Uterus (tissue), 4 donors: ENCODE data around the gene TMEM185B. TPM values are rescaled to one million over a fixed set of nuclear protein-coding genes. Genes with fewer than 3 reads are reported as not detected.

Experiments used
- DNase-seq, 2 donors: peaks; one replicate each; pipeline ENCODE4 v3.0.0-alpha.2; 2019 to 2020
- H3K27ac ChIP-seq, 2 donors: fragments of 200-600 bp; sonication (generic); 1 replicate in 1 of 2; 2 replicates in 1 of 2; pipeline ENCODE4 v1.5.1; 2016 to 2018
- H3K27me3 ChIP-seq, 2 donors: fragments of 200-600 bp; sonication (generic); one replicate each; pipeline ENCODE4 v1.5.1; 2018 to 2019; ENCODE audit warnings: control low read depth in 1 of 2
- H3K36me3 ChIP-seq, 2 donors: fragments of 200-600 bp; sonication (generic); one replicate each; pipeline ENCODE4 v1.5.1; 2019; ENCODE audit warnings: control low read depth in 1 of 2
- H3K4me1 ChIP-seq, 2 donors: fragments of 200-600 bp; sonication (generic); one replicate each; pipeline ENCODE4 v1.5.1; 2018 to 2019; ENCODE audit warnings: control low read depth in 1 of 2
- H3K4me3 ChIP-seq, 2 donors: fragments of 200-600 bp; sonication (generic); 1 replicate in 1 of 2; 2 replicates in 1 of 2; pipeline ENCODE4 v1.5.1; 2018 to 2019; ENCODE audit warnings: mild to moderate bottlenecking in 1 of 2
- H3K9me3 ChIP-seq, 2 donors: fragments of 200-600 bp; sonication (generic); one replicate each; pipeline ENCODE4 v1.5.1; 2019; ENCODE audit warnings: control low read depth in 1 of 2
- POLR2A ChIP-seq, 2 donors: fragments of 450-650 bp; IDR thresholded peaks; one replicate each; pipeline ENCODE4 v1.6.1; 2016; ENCODE audit warnings: antibody characterized with exemption in 2 of 2, mild to moderate bottlenecking in 1 of 2, moderate library complexity in 1 of 2
- intact Hi-C: fragments of 100-400 bp; cut with DNase I; formaldehyde crosslinking; loops from one replicate; pipeline ENCODE4 v1.15.1; 2023; ENCODE audit warnings: low total_unique reads
- total RNA-seq, 4 donors: library from RNA; depleted of rRNA in 3 of 4; stranded (reverse); fragments of >200 nt in 3 of 4; gene quantifications; one replicate each; pipeline versions ENCODE4 v1.1.0 to v1.2.4, GENCODE V29; 2014 to 2023
- TF ChIP-seq, protein P1 (sequence below), 4 experiments: fragments of 200-600 bp in 2 of 4; fragments of 450-650 bp in 2 of 4; sonication (generic) in 2 of 4; IDR thresholded peaks; one replicate each; pipeline ENCODE4 v1.5.1; 2016 to 2019; ENCODE audit warnings: antibody characterized with exemption in 4 of 4, mild to moderate bottlenecking in 2 of 4, moderate library complexity in 1 of 4
- donor health status: DM: yes; HTN: yes; CAD: no.

Gene TMEM185B
- total RNA-seq, 4 donors from 2014 or later: 11.5 to 34.6 (median 22.0) TPM

DNA sequence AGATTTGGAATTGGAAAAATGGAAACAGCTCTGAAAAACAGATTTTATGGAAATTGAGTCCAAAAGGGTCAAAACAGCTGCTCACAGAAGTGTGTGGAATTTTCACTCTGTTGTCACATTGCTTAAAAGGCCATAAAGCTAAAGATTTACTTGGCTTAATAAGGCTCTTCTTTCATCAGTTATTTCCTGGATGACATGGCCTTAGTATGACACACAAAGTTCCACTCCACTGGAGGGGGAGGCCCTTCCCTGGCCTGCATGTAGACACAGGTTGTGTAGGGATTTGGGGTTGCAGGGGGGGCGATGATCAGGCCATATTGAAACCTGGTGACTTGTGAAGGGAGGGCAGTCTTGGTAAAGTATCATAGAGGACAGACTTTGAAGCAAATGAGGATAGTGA is 34.0 kb downstream of the TMEM185B start:
- Histone ChIP-seq H3K4me3 (no peak overlapping the region), H3K9me3 (no peaks in the 10 kb centered on the region), H3K36me3 (no peaks in the 10 kb centered on the region), H3K4me1 (no peaks in the 10 kb centered on the region), H3K27me3 (no peaks in the 10 kb centered on the region), H3K27ac (no peak overlapping the region)
- intact Hi-C loops: no loop called here
- no peak for DNase-seq
- TF ChIP-seq, protein P1, sequence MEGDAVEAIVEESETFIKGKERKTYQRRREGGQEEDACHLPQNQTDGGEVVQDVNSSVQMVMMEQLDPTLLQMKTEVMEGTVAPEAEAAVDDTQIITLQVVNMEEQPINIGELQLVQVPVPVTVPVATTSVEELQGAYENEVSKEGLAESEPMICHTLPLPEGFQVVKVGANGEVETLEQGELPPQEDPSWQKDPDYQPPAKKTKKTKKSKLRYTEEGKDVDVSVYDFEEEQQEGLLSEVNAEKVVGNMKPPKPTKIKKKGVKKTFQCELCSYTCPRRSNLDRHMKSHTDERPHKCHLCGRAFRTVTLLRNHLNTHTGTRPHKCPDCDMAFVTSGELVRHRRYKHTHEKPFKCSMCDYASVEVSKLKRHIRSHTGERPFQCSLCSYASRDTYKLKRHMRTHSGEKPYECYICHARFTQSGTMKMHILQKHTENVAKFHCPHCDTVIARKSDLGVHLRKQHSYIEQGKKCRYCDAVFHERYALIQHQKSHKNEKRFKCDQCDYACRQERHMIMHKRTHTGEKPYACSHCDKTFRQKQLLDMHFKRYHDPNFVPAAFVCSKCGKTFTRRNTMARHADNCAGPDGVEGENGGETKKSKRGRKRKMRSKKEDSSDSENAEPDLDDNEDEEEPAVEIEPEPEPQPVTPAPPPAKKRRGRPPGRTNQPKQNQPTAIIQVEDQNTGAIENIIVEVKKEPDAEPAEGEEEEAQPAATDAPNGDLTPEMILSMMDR (IDR thresholded peaks at IDR 0.05): no peak
- no peak for TF ChIP-seq POLR2A (IDR thresholded peaks at IDR 0.05)

DNA sequence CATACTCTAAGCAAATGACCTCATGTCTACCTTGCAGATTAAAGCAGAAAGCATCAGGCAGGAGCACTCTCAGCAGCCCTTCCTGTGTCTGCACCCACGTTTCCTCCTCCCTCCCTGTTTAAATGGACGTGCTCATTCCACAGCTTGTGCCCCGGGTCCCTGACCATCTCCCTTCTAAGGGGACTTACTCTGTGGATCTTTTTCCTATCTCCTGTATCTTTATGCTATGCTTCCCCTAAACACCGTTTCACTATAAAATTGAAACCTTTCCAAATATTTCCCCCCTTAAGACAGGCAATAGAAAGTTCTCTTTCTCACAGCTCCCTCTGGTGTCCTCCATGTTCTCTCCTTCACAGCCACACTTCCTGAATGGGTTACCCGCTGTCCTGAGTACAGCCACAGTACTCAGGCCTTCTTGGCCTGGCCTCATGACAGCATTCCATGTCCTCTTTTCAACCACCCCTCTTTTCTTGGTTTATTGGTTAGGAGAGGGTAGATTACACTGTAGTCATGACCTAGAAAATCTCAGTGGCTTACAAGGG is 41.1 kb downstream of the TMEM185B start:
- Histone ChIP-seq H3K36me3 (no peaks in the 10 kb centered on the region), H3K27me3 (no peaks in the 10 kb centered on the region), H3K9me3 (no peaks in the 10 kb centered on the region), H3K4me3 (no peak overlapping the region), H3K27ac (no peak overlapping the region), H3K4me1 (no peaks in the 10 kb centered on the region)
- TF ChIP-seq POLR2A (IDR thresholded peaks at IDR 0.05): no peak
- TF ChIP-seq, protein P1 (IDR thresholded peaks at IDR 0.05): no peak
- intact Hi-C loops: no loop called here
- DNase-seq: no peak

DNA sequence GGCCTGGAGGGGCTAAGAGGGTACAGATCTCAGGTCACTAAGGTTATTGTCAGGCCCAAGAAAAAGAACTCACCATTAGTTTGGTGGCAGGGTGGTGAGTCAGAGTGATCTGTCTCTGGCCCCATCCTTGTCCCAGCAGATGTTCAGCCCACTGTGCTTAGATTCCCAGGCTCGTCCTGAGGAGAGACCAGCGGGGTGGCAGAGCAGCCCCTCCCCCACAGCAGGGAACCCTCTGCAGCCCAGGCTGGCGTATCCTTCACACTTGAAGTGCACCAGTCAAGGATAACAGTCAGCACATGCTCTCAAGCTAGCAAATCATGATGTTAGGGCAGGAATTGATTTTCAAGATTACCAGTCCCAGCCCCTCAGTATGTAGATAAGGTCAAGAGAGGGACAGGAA is 43.1 kb downstream of the TMEM185B start:
- no peak overlapping the region for H3K27ac ChIP-seq
- no peaks in the 10 kb centered on the region for H3K27me3 ChIP-seq
- no peaks in the 10 kb centered on the region for H3K4me1 ChIP-seq
- no peak overlapping the region for H3K4me3 ChIP-seq
- H3K36me3 ChIP-seq: no peaks in the 10 kb centered on the region
- intact Hi-C loops: no loop called here
- DNase-seq: no peak
- TF ChIP-seq, protein P1 (IDR thresholded peaks at IDR 0.05): no peak
- TF ChIP-seq POLR2A (IDR thresholded peaks at IDR 0.05): no peak
- no peaks in the 10 kb centered on the region for H3K9me3 ChIP-seq

DNA sequence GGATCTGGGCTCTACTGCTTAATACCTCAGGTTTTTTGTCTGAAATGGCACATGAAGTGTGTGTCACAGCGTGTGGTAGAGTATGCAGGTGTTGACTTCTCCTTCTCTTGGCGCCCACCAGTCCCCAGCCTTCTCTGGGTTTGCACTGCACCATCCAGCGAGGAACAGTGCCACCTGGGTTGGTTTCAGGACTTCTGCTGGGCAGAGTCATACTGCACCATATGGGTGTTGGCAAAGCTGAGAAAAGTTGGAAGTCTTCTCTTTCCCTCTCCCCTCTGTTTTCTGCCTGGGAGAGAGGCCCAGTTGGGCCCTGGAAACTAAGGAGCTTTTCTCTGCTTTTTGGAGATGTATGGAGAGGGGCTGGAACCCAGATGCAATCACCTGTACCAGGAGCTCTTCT is 43.8 kb downstream of the TMEM185B start:
- H3K4me1 ChIP-seq: no peaks in the 10 kb centered on the region
- H3K36me3 ChIP-seq: no peaks in the 10 kb centered on the region
- DNase-seq: no peak
- H3K9me3 ChIP-seq: no peaks in the 10 kb centered on the region
- H3K4me3 ChIP-seq: no peak overlapping the region
- intact Hi-C loops: no loop called here
- no peak for TF ChIP-seq POLR2A (IDR thresholded peaks at IDR 0.05)
- TF ChIP-seq, protein P1 (IDR thresholded peaks at IDR 0.05): no peak
- H3K27ac ChIP-seq: no peak overlapping the region
- no peaks in the 10 kb centered on the region for H3K27me3 ChIP-seq

DNA sequence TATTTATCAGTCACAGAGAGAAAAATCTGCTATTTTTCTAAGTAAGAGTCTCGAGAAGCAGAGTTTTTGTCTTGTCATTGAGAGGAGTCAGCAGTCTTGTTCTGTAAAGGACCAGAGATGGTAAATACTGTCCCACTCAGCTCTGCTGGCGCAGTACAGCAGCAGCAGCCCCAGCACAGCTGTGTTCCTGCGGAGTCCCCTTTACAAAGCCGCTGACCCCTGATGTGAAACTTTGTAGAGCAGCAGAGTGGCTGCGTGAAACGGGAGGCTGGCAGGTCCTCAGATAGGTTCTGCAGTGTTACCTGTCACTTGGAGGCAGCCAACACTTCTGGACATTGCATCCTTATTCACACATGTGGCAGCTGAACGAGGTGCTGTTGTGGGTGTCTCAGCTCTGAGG is 45.2 kb downstream of the TMEM185B start:
- H3K27ac ChIP-seq: no peak overlapping the region
- no peak overlapping the region for H3K4me3 ChIP-seq
- no peaks in the 10 kb centered on the region for H3K36me3 ChIP-seq
- no peaks in the 10 kb centered on the region for H3K9me3 ChIP-seq
- no peaks in the 10 kb centered on the region for H3K27me3 ChIP-seq
- intact Hi-C loops: no loop called here
- H3K4me1 ChIP-seq: no peaks in the 10 kb centered on the region
- TF ChIP-seq, protein P1 (IDR thresholded peaks at IDR 0.05): no peak
- TF ChIP-seq POLR2A (IDR thresholded peaks at IDR 0.05): no peak
- no peak for DNase-seq
